Measurements from ENCODE around the gene SMAD4. TPM values are rescaled to one million over a fixed set of nuclear protein-coding genes. Genes with fewer than 3 reads are reported as not detected.

Gene SMAD4
- total RNA-seq, 1 experiment from 2014 or later, result 60.7 TPM

- no peak for DNase-seq
- no peak overlapping the region for H2AFZ ChIP-seq
- H3K9me3 ChIP-seq (ENCODE audit: insufficient read depth, low read depth), result no peaks in the 10 kb centered on the region
- no peaks in the 10 kb centered on the region for H3K4me1 ChIP-seq (replicated peaks; ENCODE audit: insufficient read depth)
- BruUV-seq (replicated peaks), result no TSS peak
- H3K27me3 ChIP-seq (ENCODE audit: insufficient read depth, low read depth), result no peaks in the 10 kb centered on the region
- H3F3A ChIP-seq (ENCODE audit: insufficient read depth, low read depth), result peaks cover 8% of the 10 kb centered on the region; the same call in 1 of the 2 replicates
- CTCF ChIA-PET, result no interaction called here
- no peak for TF ChIP-seq EZH2 (IDR thresholded peaks at IDR 0.05; ENCODE audit: low read depth)
- TF ChIP-seq, protein P1, sequence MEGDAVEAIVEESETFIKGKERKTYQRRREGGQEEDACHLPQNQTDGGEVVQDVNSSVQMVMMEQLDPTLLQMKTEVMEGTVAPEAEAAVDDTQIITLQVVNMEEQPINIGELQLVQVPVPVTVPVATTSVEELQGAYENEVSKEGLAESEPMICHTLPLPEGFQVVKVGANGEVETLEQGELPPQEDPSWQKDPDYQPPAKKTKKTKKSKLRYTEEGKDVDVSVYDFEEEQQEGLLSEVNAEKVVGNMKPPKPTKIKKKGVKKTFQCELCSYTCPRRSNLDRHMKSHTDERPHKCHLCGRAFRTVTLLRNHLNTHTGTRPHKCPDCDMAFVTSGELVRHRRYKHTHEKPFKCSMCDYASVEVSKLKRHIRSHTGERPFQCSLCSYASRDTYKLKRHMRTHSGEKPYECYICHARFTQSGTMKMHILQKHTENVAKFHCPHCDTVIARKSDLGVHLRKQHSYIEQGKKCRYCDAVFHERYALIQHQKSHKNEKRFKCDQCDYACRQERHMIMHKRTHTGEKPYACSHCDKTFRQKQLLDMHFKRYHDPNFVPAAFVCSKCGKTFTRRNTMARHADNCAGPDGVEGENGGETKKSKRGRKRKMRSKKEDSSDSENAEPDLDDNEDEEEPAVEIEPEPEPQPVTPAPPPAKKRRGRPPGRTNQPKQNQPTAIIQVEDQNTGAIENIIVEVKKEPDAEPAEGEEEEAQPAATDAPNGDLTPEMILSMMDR (conservative IDR thresholded peaks at IDR 0.05), result no peak
- intact Hi-C loops (cut with micrococcal nuclease; ENCODE audit: unreplicated experiment), result no loop called here
- no peaks in the 10 kb centered on the region for H3K79me2 ChIP-seq (ENCODE audit: low read depth)
- H3K27ac ChIP-seq, result no peak overlapping the region
- H4K20me1 ChIP-seq (ENCODE audit: insufficient read depth), result no peaks in the 10 kb centered on the region
- POLR2A ChIA-PET (ENCODE audit: unreplicated experiment), result no interaction called here
- no peaks in the 10 kb centered on the region for H3K9me2 ChIP-seq (ENCODE audit: insufficient read depth)
- no peak overlapping the region for H3K4me3 ChIP-seq
- no peak overlapping the region for H3K4me2 ChIP-seq
- H3K36me3 ChIP-seq (ENCODE audit: low read depth), result no peaks in the 10 kb centered on the region
These were observed 96.0 kb downstream of the SMAD4 start for GRCh38 chr18:51125976-51126375.

DNA sequence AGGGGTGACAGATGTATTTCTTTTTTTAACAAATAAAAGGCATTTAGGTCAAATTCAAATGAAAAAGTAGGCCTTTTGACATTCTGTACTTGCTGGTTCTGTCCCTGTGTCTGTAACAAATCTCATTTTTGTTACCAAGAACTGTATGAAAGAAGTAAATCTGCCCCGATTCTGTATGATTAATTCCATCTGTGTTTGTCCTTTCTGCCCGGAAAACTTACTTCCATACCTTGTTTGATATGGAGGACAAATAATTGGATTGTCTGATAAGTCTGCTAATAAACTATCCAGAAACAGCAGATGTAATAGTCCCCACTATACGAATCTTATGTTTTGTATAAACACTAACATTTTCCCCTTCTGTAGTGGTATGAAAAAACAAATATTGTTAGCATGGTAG is 97.7 kb downstream of the SMAD4 start:
- Histone ChIP-seq H3K4me3 (no peak overlapping the region), H3K9me3 (ENCODE audit: insufficient read depth, low read depth) (no peaks in the 10 kb centered on the region), H3K4me1 (replicated peaks; ENCODE audit: insufficient read depth) (no peaks in the 10 kb centered on the region), H3K9me2 (ENCODE audit: insufficient read depth) (no peaks in the 10 kb centered on the region), H3F3A (ENCODE audit: insufficient read depth, low read depth) (peaks cover 15% of the 10 kb centered on the region; the same call in 1 of the 2 replicates), H4K20me1 (ENCODE audit: insufficient read depth) (no peaks in the 10 kb centered on the region), H3K27me3 (ENCODE audit: insufficient read depth, low read depth) (no peaks in the 10 kb centered on the region), H3K4me2 (no peak overlapping the region), H3K36me3 (ENCODE audit: low read depth) (no peaks in the 10 kb centered on the region), H3K79me2 (ENCODE audit: low read depth) (no peaks in the 10 kb centered on the region), H3K27ac (no peak overlapping the region), H2AFZ (no peak overlapping the region)
- BruUV-seq (replicated peaks), result no TSS peak
- TF ChIP-seq EZH2 (IDR thresholded peaks at IDR 0.05; ENCODE audit: low read depth), result no peak
- TF ChIP-seq, protein P1 (conservative IDR thresholded peaks at IDR 0.05), result no peak
- CTCF ChIA-PET, result no interaction called here
- DNase-seq, result no peak
- POLR2A ChIA-PET (ENCODE audit: unreplicated experiment), result interaction anchor here (0.6 kb wide), 1 partner anchor 23 kb away, joined by 15 read pairs; no protein-coding TSS in a partner anchor
- intact Hi-C loops (cut with micrococcal nuclease; ENCODE audit: unreplicated experiment), result no loop called here

GRCh38 chr18:51128533-51128932 is 98.5 kb downstream of the SMAD4 start:
- CTCF ChIA-PET, result no interaction called here

More at GRCh38 chr18:51128533-51128932, 98.5 kb downstream of the SMAD4 start:
- H3K4me2 ChIP-seq, result no peak overlapping the region
- H3K79me2 ChIP-seq (ENCODE audit: low read depth), result no peaks in the 10 kb centered on the region
- no TSS peak for BruUV-seq (replicated peaks)
- TF ChIP-seq, protein P1 (conservative IDR thresholded peaks at IDR 0.05), result no peak
- no peak for TF ChIP-seq EZH2 (IDR thresholded peaks at IDR 0.05; ENCODE audit: low read depth)
- no peaks in the 10 kb centered on the region for H3K9me3 ChIP-seq (ENCODE audit: insufficient read depth, low read depth)
- H3K4me1 ChIP-seq (replicated peaks; ENCODE audit: insufficient read depth), result no peaks in the 10 kb centered on the region
- POLR2A ChIA-PET (ENCODE audit: unreplicated experiment), result interaction anchor here (0.6 kb wide), 1 partner anchor 22 kb away, joined by 15 read pairs; no protein-coding TSS in a partner anchor
- no peak overlapping the region for H3K4me3 ChIP-seq
- no peak overlapping the region for H2AFZ ChIP-seq
- H3K9me2 ChIP-seq (ENCODE audit: insufficient read depth), result no peaks in the 10 kb centered on the region
- H3F3A ChIP-seq (ENCODE audit: insufficient read depth, low read depth), result peaks cover 15% of the 10 kb centered on the region; the same call in 1 of the 2 replicates
- H3K27me3 ChIP-seq (ENCODE audit: insufficient read depth, low read depth), result no peaks in the 10 kb centered on the region
- no peaks in the 10 kb centered on the region for H3K36me3 ChIP-seq (ENCODE audit: low read depth)
- intact Hi-C loops (cut with micrococcal nuclease; ENCODE audit: unreplicated experiment), result no loop called here
- no peak overlapping the region for H3K27ac ChIP-seq
- H4K20me1 ChIP-seq (ENCODE audit: insufficient read depth), result no peaks in the 10 kb centered on the region
- no peak for DNase-seq
